Lower leg skin (tissue), 4 donors: ENCODE measurements around the gene SLC37A1. TPM values are rescaled to one million over a fixed set of nuclear protein-coding genes. Genes with fewer than 3 reads are reported as not detected.

ENCODE experiments used
- DNase-seq, 2 donors: peaks; one replicate each; pipeline ENCODE4 v3.0.0-alpha.2; 2019; ENCODE audit warnings: low spot score in 2 of 2
- H3K4me3 ChIP-seq: fragments of 200-600 bp; sonication (generic); 2 replicates; pipeline ENCODE4 v1.5.1; 2017; ENCODE audit warnings: mild to moderate bottlenecking, low read depth; ENCODE audit not compliant: poor library complexity, severe bottlenecking
- POLR2A ChIP-seq, 2 donors: fragments of 450-650 bp; IDR thresholded peaks; one replicate each; pipeline ENCODE4 v1.6.1; 2016 to 2017; ENCODE audit warnings: antibody characterized with exemption in 2 of 2, mild to moderate bottlenecking in 1 of 2, moderate library complexity in 1 of 2
- WGBS, 2 donors: methylation state at CpG; one replicate each; pipeline ENCODE4 v1.1.5; 2018; 5-methylcytosine and 5-hydroxymethylcytosine counted together
- intact Hi-C: fragments of 100-400 bp; cut with DNase I; formaldehyde crosslinking; loops from one replicate; pipeline ENCODE4 v1.15.0; 2023; ENCODE audit warnings: low total_unique reads
- total RNA-seq, 4 donors: library from RNA; depleted of rRNA; stranded (reverse); fragments of >200 nt; gene quantifications; one replicate each; pipeline ENCODE4 v1.1.0, GENCODE V29; 2016
- TF ChIP-seq, protein P1 (sequence below), 3 donors: fragments of 450-650 bp; IDR thresholded peaks; one replicate each; pipeline ENCODE4 v1.5.1; 2016; ENCODE audit warnings: antibody characterized with exemption in 3 of 3, mild to moderate bottlenecking in 3 of 3, moderate library complexity in 2 of 3

Gene SLC37A1
- total RNA-seq, 4 donors from 2014 or later = 7.4 to 19.2 (median 16.9) TPM

DNA sequence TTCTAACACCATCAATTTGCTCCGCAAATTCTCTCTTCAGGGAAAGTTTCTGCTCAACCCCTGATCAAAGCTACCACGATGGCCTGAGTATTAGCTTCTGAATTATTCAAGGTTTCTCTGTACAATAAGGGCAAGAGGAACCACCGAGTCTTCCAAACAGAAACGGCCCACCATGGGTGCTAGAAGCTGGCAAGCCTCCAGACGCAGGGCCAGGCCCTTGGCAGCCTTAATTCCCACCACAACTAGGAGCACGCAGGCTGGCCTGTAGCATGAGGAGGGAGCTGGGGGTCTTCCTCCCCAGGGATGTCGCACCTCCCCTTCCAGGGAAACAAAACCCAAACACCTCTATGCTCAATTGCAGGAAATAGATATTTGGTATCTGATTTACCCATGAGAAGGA is 28.7 kb upstream of the SLC37A1 start:
- TF ChIP-seq POLR2A (IDR thresholded peaks at IDR 0.05) = no peak
- TF ChIP-seq, protein P1, sequence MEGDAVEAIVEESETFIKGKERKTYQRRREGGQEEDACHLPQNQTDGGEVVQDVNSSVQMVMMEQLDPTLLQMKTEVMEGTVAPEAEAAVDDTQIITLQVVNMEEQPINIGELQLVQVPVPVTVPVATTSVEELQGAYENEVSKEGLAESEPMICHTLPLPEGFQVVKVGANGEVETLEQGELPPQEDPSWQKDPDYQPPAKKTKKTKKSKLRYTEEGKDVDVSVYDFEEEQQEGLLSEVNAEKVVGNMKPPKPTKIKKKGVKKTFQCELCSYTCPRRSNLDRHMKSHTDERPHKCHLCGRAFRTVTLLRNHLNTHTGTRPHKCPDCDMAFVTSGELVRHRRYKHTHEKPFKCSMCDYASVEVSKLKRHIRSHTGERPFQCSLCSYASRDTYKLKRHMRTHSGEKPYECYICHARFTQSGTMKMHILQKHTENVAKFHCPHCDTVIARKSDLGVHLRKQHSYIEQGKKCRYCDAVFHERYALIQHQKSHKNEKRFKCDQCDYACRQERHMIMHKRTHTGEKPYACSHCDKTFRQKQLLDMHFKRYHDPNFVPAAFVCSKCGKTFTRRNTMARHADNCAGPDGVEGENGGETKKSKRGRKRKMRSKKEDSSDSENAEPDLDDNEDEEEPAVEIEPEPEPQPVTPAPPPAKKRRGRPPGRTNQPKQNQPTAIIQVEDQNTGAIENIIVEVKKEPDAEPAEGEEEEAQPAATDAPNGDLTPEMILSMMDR (IDR thresholded peaks at IDR 0.05) = no peak
- intact Hi-C loops = no loop called here
- H3K4me3 ChIP-seq = no peak overlapping the region
- no peak for DNase-seq
- 76 to 91% methylated on average over 7 of the region's 7 CpGs for WGBS, 2 donors

DNA sequence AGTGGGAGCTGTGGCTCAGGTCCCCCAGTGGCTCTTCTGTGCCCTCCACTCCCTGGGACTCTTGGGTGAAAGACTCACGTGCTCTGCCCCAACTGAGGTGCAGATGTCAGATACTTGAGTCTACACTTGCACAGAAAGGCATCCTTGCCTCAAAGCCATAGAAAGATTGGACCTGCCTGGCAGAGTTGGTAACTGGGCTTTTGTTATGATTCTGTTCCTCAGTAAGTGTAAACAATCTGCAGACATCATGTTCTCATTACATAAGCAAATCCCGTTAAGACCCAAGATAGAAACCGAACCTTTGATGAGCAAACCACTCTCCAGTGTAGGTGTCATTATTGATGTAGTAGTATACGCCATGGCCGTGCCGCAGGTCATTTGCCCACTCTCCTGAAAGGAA is 27.6 kb upstream of the SLC37A1 start:
- intact Hi-C loops = no loop called here
- TF ChIP-seq, protein P1 (IDR thresholded peaks at IDR 0.05) = no peak
- no peak for TF ChIP-seq POLR2A (IDR thresholded peaks at IDR 0.05)
- no peak overlapping the region for H3K4me3 ChIP-seq
- DNase-seq = no peak
- 82 to 86% methylated on average over 6 of the region's 6 CpGs for WGBS, 2 donors

DNA sequence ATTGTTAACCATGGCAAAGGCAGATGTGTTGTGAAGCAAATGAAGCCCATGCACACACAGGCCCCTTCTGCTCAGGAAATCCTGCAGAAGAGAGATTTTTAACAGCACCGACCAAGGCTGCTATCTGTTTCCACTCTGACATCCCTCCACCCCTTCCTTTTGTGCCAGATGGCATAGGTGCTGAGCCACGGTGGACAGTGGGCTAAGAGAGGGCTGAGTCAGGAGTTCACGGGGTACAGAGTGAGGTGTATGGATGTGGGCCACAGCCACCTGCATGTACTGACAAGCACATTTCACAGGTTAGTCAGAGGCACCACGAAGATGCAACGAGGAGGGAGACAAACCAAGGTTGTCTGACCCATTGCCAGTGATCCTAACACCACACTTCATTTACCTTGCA is 27.1 kb upstream of the SLC37A1 start:
- TF ChIP-seq POLR2A (IDR thresholded peaks at IDR 0.05) = no peak
- TF ChIP-seq, protein P1 (IDR thresholded peaks at IDR 0.05) = no peak
- intact Hi-C loops = no loop called here
- WGBS, 2 donors = 16 to 44% methylated on average over 5 of the region's 5 CpGs
- DNase-seq = no peak
- H3K4me3 ChIP-seq = no peak overlapping the region

DNA sequence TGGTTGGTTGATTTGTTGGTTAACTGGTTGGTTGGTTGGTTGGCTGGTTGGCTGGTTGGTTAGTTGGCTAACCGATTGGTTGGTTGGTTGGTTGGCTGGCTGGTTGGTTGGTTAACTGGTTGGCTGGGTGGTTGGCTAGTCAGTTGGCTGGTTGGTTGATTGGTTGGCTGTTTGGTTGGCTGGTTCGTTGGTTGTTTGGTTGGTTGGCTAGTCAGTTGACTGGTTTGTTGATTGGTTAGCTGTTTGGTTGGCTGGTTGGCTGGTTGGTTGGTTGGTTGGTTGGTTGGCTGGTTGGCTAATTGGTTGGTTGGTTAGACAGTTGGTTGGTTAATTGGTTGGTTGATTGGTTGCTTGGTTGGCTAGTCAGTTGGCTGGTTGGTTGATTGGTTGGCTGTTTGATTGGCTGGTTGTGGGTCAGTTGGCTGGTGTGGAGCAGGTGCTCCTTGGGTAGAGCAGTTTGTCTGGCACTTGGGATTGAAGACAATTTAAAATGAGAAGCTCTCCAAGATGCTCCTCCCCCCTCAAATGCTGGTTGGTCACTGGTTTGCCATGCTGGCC is 24.6 kb upstream of the SLC37A1 start:
- DNase-seq = no peak
- TF ChIP-seq, protein P1 (IDR thresholded peaks at IDR 0.05) = no peak
- no peak for TF ChIP-seq POLR2A (IDR thresholded peaks at IDR 0.05)
- intact Hi-C loops = no loop called here
- 42 to 77% methylated on average over 1 to 2 of the region's 2 CpGs for WGBS, 2 donors
- no peak overlapping the region for H3K4me3 ChIP-seq

DNA sequence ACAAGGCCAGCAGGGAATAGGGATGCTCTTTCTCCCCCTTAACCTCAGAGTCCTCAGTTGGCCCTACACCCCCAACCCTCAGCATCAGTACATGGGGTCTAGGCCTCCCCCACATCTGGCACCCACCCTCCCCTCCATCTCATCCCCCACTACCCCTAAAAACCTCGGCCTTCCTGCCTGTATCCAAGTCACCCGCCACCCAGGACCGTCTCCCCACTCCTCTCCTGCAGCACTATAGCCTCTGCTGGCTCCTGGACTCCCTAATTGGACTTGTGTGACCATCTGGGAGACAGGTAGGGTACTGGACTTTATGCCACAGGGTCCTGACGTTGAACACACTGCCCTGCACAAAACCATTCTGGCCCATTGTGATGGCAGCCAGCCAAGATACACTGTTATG is 23.7 kb upstream of the SLC37A1 start:
- no peak for DNase-seq
- intact Hi-C loops = no loop called here
- no peak for TF ChIP-seq POLR2A (IDR thresholded peaks at IDR 0.05)
- TF ChIP-seq, protein P1 (IDR thresholded peaks at IDR 0.05) = no peak
- WGBS, 2 donors = 84% methylated on average over 4 of the region's 4 CpGs
- H3K4me3 ChIP-seq = no peak overlapping the region

DNA sequence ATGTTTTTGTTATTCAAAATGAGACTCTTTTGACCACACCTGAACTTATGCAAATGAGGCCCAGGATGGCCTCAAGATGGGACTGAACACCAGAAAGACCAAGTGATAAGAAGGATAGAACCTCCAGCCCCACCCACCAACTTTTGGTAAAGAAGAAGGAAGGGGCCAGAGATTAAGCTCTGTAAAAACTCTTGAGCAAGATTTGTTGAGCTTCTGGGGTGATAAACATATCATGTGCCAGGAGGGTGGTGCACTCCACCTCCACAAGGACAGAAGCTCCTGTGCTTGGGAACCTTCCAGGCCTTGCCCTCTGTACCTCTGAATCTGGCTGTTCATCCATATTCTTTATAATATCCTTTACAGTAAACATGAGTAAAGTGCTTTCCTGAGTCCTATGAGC is 22.9 kb upstream of the SLC37A1 start:
- no peak for DNase-seq
- TF ChIP-seq POLR2A (IDR thresholded peaks at IDR 0.05) = no peak
- TF ChIP-seq, protein P1 (IDR thresholded peaks at IDR 0.05) = no peak
- intact Hi-C loops = no loop called here
- no peak overlapping the region for H3K4me3 ChIP-seq
